Mesodermal cell (in vitro differentiated cells): Measurements from ENCODE around the gene COTL1.

Experiments
- H3K27ac ChIP-seq: 2 replicates; pipeline ENCODE4 v1.7.0; 2013; ENCODE audit warnings: mild to moderate bottlenecking, low read depth, low read length, moderate library complexity; ENCODE audit not compliant: severe bottlenecking
- H3K36me3 ChIP-seq: 2 replicates; pipeline ENCODE4 v1.7.1; 2013; ENCODE audit warnings: mild to moderate bottlenecking, low read length, moderate library complexity; ENCODE audit not compliant: control insufficient read depth, insufficient read depth
- H3K4me1 ChIP-seq: one replicate; pipeline ENCODE4 v1.7.1; 2013; ENCODE audit warnings: mild to moderate bottlenecking, low read length; ENCODE audit not compliant: insufficient read depth, control insufficient read depth, poor library complexity, severe bottlenecking
- H3K4me3 ChIP-seq: 2 replicates; pipeline ENCODE4 v1.7.0; 2013; ENCODE audit warnings: low read length, control low read depth, mild to moderate bottlenecking; ENCODE audit not compliant: insufficient read depth, poor library complexity, severe bottlenecking; ENCODE audit errors: extremely low read depth
- H3K9me3 ChIP-seq: 2 replicates; pipeline ENCODE4 v1.7.1; 2013; ENCODE audit warnings: mild to moderate bottlenecking, low read length, moderate library complexity; ENCODE audit not compliant: control insufficient read depth
- WGBS, 2 experiments: methylation state at CpG; one replicate each; pipeline ENCODE4 v1.1.5; 2013; ENCODE audit warnings: missing lambda C conversion rate in 2 of 2; ENCODE audit not compliant: insufficient coverage in 2 of 2; 5-methylcytosine and 5-hydroxymethylcytosine counted together

Gene COTL1

DNA sequence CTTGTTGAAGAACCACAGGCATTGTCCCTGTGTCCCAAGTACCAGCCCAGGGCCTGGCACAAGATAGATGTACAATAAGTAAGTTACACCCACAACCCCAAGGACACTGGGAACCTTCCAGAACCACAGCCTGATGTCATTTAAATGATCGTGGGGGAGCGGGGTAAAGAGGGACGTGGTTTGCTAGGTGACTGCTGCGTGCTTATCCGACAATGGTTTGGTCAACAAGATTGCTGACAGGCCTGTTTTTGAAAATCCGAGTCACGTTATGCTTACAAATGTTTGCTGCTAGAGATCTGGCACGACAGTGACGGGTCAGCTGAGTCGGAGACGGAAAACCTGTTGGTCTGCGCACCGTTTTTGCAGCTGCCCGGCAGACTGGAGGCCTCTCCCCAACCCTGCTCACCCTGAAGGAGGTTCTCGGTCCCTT lies 22.8 kb downstream of the COTL1 start:
- H3K9me3 ChIP-seq = no peaks in the 10 kb centered on the region
- WGBS, 2 experiments = 94% methylated on average over 15 of the region's 15 CpGs
- peaks cover 60% of the 10 kb centered on the region for H3K36me3 ChIP-seq
- H3K27ac ChIP-seq = peak overlapping the region; percentile 10
- H3K4me3 ChIP-seq = no peak overlapping the region
- peaks cover 30% of the 10 kb centered on the region for H3K4me1 ChIP-seq

DNA sequence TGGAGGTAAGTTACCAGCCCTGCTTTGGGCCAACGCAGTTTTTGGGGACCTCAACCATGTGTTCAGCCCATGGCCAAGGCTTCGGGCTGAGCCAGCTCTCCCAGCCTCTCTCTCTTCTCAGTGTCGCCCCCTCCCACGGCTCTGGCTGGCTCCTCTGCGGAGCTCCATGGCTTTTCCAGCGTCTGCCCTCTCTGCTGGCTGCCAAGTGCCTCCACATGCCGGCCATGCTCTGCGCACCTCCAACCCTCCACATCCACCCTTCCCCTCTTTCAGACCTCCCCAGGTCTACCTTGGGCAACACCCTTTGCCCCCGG lies 23.2 kb downstream of the COTL1 start:
- Histone ChIP-seq H3K36me3 (peaks cover 64% of the 10 kb centered on the region), H3K27ac (no peak overlapping the region), H3K4me1 (peaks cover 26% of the 10 kb centered on the region), H3K4me3 (no peak overlapping the region), H3K9me3 (no peaks in the 10 kb centered on the region)
- 79 to 91% methylated on average over 7 to 9 of the region's 9 CpGs for WGBS, 2 experiments

DNA sequence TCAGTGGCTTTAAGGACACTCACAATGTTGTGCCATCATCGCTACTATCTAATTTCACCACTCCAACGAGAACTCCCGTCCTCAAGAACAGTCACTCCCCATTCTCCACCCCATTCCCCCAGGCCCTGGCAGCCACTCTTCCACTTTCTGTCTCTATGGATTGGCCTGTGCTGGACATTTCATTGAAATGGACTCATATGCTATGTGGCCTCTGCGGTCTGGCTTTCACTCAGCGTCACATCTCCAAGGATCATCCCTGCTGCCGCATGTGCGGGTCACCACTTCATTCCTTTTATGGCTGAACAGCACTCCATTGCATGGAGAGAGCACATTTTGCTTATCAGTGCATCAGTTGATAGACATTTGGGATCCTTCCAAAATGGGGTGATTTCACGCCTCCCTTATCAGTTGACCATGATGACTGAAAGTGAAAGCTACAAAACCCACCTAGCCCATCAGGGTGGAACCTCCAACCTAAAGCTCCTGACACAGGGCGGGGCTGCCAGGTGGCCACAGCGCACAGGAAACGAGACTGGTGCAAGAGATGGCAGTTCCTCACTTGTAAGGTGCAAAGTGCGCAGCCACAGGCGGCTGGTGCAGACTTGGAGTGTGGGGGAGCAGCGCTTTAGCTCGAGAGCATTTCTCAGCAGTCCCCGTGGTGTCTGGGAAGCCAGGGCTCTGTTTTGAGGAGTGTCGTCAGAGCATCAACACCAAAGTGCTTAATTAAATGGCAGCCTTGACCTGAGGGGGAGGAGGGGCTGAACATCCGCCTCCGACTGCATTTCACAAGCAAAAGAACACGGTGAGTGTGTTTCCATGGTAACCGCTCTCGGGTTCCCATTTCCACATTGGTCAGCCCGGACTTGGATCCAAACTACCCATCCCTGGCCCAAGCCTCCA lies 23.8 kb downstream of the COTL1 start:
- no peaks in the 10 kb centered on the region for H3K9me3 ChIP-seq
- no peak overlapping the region for H3K27ac ChIP-seq
- peaks cover 22% of the 10 kb centered on the region for H3K4me1 ChIP-seq
- WGBS, 2 experiments = 85 to 88% methylated on average over 17 to 20 of the region's 23 CpGs
- no peak overlapping the region for H3K4me3 ChIP-seq
- peaks cover 70% of the 10 kb centered on the region for H3K36me3 ChIP-seq

DNA sequence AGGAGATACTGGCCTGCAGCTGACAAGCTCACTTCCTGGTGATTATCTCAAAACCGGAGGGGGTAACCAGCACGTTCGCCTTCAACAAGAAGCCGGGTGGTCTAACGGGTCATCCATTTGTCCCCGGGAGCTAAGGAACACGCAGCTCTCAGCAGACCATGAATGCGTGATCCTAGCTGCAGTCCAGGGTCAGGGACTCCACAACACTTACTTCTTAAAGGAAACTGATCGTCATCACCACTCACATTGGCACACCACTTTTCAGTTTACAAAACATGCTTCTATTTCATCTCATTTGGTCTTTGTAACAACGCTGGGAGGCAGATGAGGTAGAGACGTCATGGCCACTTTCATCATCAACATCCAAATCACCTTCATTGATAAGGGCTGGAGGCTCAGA lies 25.2 kb downstream of the COTL1 start:
- peaks cover 78% of the 10 kb centered on the region for H3K36me3 ChIP-seq
- peaks cover 11% of the 10 kb centered on the region for H3K4me1 ChIP-seq
- 84 to 86% methylated on average over 9 to 11 of the region's 11 CpGs for WGBS, 2 experiments
- no peak overlapping the region for H3K27ac ChIP-seq
- H3K9me3 ChIP-seq = no peaks in the 10 kb centered on the region
- H3K4me3 ChIP-seq = no peak overlapping the region

DNA sequence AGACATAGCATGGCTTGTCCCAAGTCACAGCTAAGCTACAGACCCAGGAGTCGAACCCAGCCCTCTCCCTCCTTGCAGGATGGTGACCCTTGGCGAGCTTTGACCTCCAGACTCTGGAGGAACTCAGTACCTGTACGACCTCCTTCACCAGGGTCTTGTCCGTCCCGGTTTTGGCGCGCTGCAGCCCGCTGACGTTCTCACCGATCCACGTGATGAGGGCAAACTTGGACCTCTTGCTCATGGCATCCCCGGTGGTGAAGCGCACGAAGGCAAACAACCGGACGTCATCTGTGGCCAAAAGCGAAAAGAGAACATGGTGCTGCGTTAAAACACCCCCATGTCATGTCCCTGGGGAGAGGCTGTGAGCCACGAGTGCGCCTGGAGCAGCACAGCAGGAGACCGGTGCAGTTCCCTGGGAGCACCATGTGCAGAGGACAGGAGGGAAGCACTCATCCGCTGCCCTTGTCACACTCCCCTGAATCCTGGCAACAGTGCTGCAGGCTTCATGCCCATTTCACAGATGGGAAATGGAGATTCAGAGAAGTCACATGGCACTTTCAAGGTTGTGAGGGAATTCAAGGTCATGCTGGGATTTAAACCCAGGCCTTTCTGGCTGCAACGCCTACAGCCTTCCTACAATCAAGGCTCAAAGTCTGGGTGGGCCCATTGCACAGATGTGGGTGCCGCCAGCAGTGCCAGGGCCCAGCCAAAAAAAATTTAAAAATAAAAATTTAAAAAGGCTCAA lies 27.7 kb downstream of the COTL1 start:
- Histone ChIP-seq H3K9me3 (no peaks in the 10 kb centered on the region), H3K4me1 (peaks cover 3% of the 10 kb centered on the region), H3K36me3 (peaks cover 78% of the 10 kb centered on the region), H3K27ac (no peak overlapping the region), H3K4me3 (no peak overlapping the region)
- WGBS, 2 experiments = 97 to 99% methylated on average over 19 to 20 of the region's 24 CpGs

DNA sequence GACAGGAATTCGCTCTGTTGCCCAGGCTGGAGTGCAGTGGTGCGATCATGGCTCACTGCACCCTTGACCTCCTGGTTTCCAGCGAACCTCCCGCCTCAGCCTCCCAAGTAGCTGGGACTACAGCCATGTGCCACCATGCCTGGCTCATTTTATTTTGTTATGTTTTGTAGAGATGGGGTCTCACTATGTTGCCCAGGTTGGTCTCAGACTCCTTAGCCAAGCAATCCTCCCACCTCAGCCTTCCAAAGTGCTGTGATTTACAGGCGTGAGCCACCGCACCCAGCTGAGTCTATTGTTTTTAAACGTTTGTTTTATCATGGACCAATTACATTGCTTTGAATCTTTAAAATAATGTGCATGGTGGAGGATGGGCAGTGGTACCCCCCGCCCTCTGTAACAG lies 28.9 kb downstream of the COTL1 start:
- peaks cover 6% of the 10 kb centered on the region for H3K4me1 ChIP-seq
- no peak overlapping the region for H3K27ac ChIP-seq
- 90% methylated on average over 6 to 8 of the region's 8 CpGs for WGBS, 2 experiments
- H3K4me3 ChIP-seq = no peak overlapping the region
- peaks cover 81% of the 10 kb centered on the region for H3K36me3 ChIP-seq
- no peaks in the 10 kb centered on the region for H3K9me3 ChIP-seq

DNA sequence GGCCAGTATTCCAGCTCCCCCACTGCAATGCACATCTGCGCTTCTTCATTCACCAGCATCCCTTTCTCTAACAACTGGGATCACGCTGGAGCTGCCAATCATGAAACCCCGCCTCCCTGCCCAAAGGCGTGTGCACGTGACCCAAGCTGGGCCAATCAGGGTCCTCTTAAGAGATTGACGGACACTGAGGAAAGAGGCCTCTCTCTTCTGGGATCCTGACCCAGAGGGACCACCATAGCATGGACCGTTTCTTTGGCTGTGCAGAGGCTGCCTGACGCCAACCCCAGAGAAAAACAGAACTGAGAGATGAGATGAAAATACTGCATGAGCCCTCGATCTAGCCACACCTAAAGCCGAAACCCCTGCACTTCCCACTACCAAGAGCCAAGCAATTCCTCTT lies 32.0 kb downstream of the COTL1 start:
- WGBS, 2 experiments = 65 to 73% methylated on average over 10 of the region's 10 CpGs
- Histone ChIP-seq H3K4me1 (peaks cover 30% of the 10 kb centered on the region), H3K9me3 (no peaks in the 10 kb centered on the region), H3K4me3 (no peak overlapping the region), H3K36me3 (peaks cover 71% of the 10 kb centered on the region), H3K27ac (no peak overlapping the region)

DNA sequence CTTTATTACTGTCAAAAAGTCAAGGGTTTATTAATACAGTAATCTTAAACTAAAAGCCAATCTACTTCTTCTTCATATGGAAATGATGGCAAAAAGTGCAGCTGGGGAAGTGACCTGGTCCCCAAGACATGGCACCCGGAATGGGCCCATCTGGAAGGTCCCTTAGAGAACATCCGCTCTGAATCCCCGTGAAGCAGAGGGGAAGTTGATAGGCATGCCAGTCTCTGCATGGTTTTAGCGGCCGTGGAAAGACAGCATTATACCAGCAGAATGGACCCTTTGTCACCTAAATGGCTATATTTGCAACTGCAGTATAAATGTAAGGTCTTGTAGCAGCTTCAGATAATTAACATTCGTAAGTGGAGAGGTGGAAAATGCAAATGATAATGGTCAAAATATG lies 32.4 kb downstream of the COTL1 start:
- Histone ChIP-seq H3K36me3 (peaks cover 71% of the 10 kb centered on the region), H3K4me1 (peaks cover 30% of the 10 kb centered on the region), H3K4me3 (no peak overlapping the region), H3K27ac (no peak overlapping the region), H3K9me3 (no peaks in the 10 kb centered on the region)
- 93 to 100% methylated on average over 5 to 6 of the region's 6 CpGs for WGBS, 2 experiments

DNA sequence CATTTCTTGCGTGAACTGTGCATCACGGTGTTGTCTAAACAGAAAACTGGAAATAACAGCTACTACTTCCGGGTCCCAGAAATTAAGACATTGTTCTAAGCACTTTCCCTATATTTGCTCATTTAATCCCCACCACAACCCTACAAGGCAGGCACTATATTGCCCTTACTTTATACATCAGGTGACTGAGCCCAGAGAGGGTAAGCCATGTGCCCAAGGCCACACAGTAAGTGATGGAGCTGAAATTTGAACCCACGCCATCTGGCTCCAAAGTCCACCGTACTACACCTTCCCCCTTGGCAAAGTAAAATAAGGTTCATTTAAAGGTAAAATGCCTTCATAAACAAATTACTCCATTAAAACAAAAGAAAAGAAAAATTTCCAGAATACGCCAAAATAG lies 33.2 kb downstream of the COTL1 start:
- Histone ChIP-seq H3K36me3 (peaks cover 65% of the 10 kb centered on the region), H3K4me1 (peaks cover 30% of the 10 kb centered on the region), H3K9me3 (no peaks in the 10 kb centered on the region), H3K27ac (no peak overlapping the region), H3K4me3 (no peak overlapping the region)
- WGBS, 2 experiments = 94 to 96% methylated on average over 3 of the region's 6 CpGs

DNA sequence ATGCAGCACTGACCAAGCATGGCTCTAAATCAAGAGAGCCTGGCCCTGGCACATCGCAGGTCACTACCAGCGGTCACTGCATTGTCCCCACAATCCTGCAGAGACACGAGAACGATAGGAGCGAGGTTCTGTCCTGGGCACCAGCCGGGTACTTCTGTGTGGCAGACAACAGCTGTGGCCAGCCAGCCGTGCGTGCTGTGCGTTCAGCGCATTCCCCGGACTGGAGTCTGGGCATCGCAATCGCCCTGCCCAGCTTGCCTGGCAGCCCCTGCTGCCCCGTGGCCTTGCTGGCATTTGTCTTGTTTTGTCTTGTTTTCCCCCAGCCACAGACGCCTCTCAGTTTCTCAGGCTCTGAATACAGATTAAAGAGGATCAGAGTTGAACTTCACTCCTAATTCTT lies 33.9 kb downstream of the COTL1 start:
- Histone ChIP-seq H3K27ac (no peak overlapping the region), H3K9me3 (no peaks in the 10 kb centered on the region), H3K36me3 (peaks cover 64% of the 10 kb centered on the region), H3K4me3 (no peak overlapping the region), H3K4me1 (peaks cover 30% of the 10 kb centered on the region)
- WGBS, 2 experiments = 90 to 91% methylated on average over 15 of the region's 15 CpGs
